Panc1 (cell line): ENCODE measurements around the gene LETMD1. TPM values are rescaled to one million over a fixed set of nuclear protein-coding genes. Genes with fewer than 3 reads are reported as not detected.

ENCODE experiments used
- ATAC-seq: fragments of 200-7000 bp; cut with Tn5 transposase; 2 replicates; pipeline ENCODE4 v1.9.1; 2020; ENCODE audit warnings: mild to moderate bottlenecking, moderate library complexity
- BruUV-seq: library from RNA; stranded (reverse); fragments of 400-500 nt; replicated peaks from 2 replicates; lab custom pipeline; 2021; lab: Mats Ljungman, UMichigan
- CTCF ChIA-PET: fragments of 300-600 bp; sonication (Branson Sonifier 250); formaldehyde crosslinking; loops from one replicate; lab custom pipeline; 2022; ENCODE audit warnings: antibody characterized with exemption; lab: Charles Lee
- POLR2A ChIA-PET: fragments of 300-600 bp; sonication (Branson Sonifier 250); formaldehyde crosslinking; loops from one replicate; lab custom pipeline; 2022; ENCODE audit warnings: antibody characterized with exemption; lab: Charles Lee
- DNase-seq: peaks from one replicate; pipeline ENCODE4 v3.0.0-alpha.2; 2010; ENCODE audit warnings: low read depth, low spot score
- H3K27ac ChIP-seq: 2 replicates; pipeline ENCODE4 v1.5.1; 2011; ENCODE audit warnings: mild to moderate bottlenecking, low read length, inconsistent platforms
- H3K27me3 ChIP-seq: fragments of 200-500 bp; sonication (Bioruptor generic); 2 replicates; pipeline ENCODE4 v1.6.0; 2014; ENCODE audit warnings: low read length, inconsistent platforms; ENCODE audit not compliant: control insufficient read depth, insufficient read depth
- H3K36me3 ChIP-seq: fragments of 200-500 bp; sonication (Bioruptor generic); 2 replicates; pipeline ENCODE4 v1.5.1; 2014; ENCODE audit warnings: inconsistent platforms, mild to moderate bottlenecking, low read length, moderate library complexity; ENCODE audit not compliant: control insufficient read depth, insufficient read depth
- H3K4me1 ChIP-seq: 2 replicates; pipeline ENCODE4 v1.5.1; 2011; ENCODE audit warnings: inconsistent platforms, mild to moderate bottlenecking, low read length, moderate library complexity; ENCODE audit not compliant: control insufficient read depth, insufficient read depth
- H3K4me3 ChIP-seq, 2 experiments: 2 replicates each; pipeline ENCODE4 v1.5.1; 2011 to 2012; ENCODE audit warnings: low read depth in 2 of 2, low read length in 2 of 2, mild to moderate bottlenecking in 2 of 2, inconsistent platforms in 1 of 2, moderate library complexity in 1 of 2
- H3K9me3 ChIP-seq: fragments of 200-500 bp; sonication (Bioruptor generic); 2 replicates; pipeline ENCODE4 v1.5.1; 2014; ENCODE audit warnings: low read depth, mild to moderate bottlenecking, inconsistent platforms, low read length, moderate library complexity; ENCODE audit not compliant: control insufficient read depth, insufficient read depth
- POLR2AphosphoS5 ChIP-seq: IDR thresholded peaks from 2 replicates; pipeline ENCODE4 v1.6.1; 2012; ENCODE audit warnings: mild to moderate bottlenecking, low read depth, low read length, moderate library complexity
- SIN3A ChIP-seq: IDR thresholded peaks from 2 replicates; pipeline ENCODE4 v1.6.1; 2012; ENCODE audit warnings: low read depth, mild to moderate bottlenecking, low read length, moderate library complexity, borderline replicate concordance; ENCODE audit not compliant: insufficient read depth
- TCF7L2 ChIP-seq: IDR thresholded peaks from 2 replicates; pipeline ENCODE4 v1.6.1; 2011; ENCODE audit warnings: mild to moderate bottlenecking, low read depth, low read length, inconsistent platforms
- in situ Hi-C: cut with HindIII; loops from 2 replicates; pipeline ENCODE4 v1.10.0; 2016; ENCODE audit warnings: low sequenced_read_pairs, low pct_unique_long_range_greater_than_20kb
- intact Hi-C: fragments of 100-400 bp; cut with micrococcal nuclease; formaldehyde crosslinking; loops from one replicate; pipeline ENCODE4 v1.10.0; 2022; ENCODE audit not compliant: unreplicated experiment
- total RNA-seq: library from RNA; stranded (reverse); gene quantifications from one replicate; pipeline ENCODE4 v1.2.1, GENCODE V29; 2021; ENCODE audit not compliant: unreplicated experiment
- TF ChIP-seq, protein P1 (sequence below): fragments of 450-650 bp; IDR thresholded peaks from 2 replicates; pipeline ENCODE4 v1.5.1; 2017; ENCODE audit warnings: mild to moderate bottlenecking
- TF ChIP-seq, protein P2 (sequence below), 2 experiments: IDR thresholded peaks; 2 replicates each; pipeline ENCODE4 v1.6.1; 2011 to 2012; ENCODE audit warnings: low read depth in 2 of 2, control low read depth in 1 of 2, low read length in 1 of 2, mild to moderate bottlenecking in 1 of 2, moderate library complexity in 1 of 2; ENCODE audit not compliant: insufficient read depth in 1 of 2

The LETMD1 gene
- total RNA-seq, 1 experiment from 2014 or later, result 47.9 TPM

DNA sequence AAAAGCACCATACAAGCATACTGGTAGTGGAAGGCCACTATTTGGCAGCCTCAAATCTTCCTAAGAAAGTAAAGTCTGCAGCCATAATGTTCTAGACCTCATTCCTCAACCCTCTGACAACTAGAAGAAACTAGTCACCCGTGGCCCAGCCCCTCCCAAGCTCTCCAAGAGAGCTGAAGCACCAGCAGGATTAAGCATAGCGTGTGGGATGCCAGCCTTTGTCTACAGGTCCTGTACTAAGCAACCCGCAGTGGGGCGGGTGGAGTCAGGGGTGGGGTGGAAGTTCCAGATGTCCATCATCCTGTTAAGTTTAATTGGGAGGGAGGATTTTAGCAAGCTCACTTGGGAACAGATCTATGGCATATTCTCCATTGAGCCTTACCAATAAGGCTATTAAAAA, 36.2 kb upstream of the LETMD1 start:
- ATAC-seq (no peak), DNase-seq (no peak)
- Histone ChIP-seq H3K36me3 (no peaks in the 10 kb centered on the region), H3K9me3 (no peaks in the 10 kb centered on the region), H3K27ac (no peak overlapping the region), H3K4me3 (no peak overlapping the region), H3K27me3 (no peaks in the 10 kb centered on the region), H3K4me1 (no peaks in the 10 kb centered on the region)
- CTCF ChIA-PET, result interaction anchor here (1.2 kb wide), 1 partner anchor 329 kb away, joined by 6 read pairs; no protein-coding TSS in a partner anchor
- no peak for TF ChIP-seq SIN3A
- TF ChIP-seq, protein P1, sequence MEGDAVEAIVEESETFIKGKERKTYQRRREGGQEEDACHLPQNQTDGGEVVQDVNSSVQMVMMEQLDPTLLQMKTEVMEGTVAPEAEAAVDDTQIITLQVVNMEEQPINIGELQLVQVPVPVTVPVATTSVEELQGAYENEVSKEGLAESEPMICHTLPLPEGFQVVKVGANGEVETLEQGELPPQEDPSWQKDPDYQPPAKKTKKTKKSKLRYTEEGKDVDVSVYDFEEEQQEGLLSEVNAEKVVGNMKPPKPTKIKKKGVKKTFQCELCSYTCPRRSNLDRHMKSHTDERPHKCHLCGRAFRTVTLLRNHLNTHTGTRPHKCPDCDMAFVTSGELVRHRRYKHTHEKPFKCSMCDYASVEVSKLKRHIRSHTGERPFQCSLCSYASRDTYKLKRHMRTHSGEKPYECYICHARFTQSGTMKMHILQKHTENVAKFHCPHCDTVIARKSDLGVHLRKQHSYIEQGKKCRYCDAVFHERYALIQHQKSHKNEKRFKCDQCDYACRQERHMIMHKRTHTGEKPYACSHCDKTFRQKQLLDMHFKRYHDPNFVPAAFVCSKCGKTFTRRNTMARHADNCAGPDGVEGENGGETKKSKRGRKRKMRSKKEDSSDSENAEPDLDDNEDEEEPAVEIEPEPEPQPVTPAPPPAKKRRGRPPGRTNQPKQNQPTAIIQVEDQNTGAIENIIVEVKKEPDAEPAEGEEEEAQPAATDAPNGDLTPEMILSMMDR, result no peak
- no peak for TF ChIP-seq POLR2AphosphoS5
- TF ChIP-seq, protein P2, sequence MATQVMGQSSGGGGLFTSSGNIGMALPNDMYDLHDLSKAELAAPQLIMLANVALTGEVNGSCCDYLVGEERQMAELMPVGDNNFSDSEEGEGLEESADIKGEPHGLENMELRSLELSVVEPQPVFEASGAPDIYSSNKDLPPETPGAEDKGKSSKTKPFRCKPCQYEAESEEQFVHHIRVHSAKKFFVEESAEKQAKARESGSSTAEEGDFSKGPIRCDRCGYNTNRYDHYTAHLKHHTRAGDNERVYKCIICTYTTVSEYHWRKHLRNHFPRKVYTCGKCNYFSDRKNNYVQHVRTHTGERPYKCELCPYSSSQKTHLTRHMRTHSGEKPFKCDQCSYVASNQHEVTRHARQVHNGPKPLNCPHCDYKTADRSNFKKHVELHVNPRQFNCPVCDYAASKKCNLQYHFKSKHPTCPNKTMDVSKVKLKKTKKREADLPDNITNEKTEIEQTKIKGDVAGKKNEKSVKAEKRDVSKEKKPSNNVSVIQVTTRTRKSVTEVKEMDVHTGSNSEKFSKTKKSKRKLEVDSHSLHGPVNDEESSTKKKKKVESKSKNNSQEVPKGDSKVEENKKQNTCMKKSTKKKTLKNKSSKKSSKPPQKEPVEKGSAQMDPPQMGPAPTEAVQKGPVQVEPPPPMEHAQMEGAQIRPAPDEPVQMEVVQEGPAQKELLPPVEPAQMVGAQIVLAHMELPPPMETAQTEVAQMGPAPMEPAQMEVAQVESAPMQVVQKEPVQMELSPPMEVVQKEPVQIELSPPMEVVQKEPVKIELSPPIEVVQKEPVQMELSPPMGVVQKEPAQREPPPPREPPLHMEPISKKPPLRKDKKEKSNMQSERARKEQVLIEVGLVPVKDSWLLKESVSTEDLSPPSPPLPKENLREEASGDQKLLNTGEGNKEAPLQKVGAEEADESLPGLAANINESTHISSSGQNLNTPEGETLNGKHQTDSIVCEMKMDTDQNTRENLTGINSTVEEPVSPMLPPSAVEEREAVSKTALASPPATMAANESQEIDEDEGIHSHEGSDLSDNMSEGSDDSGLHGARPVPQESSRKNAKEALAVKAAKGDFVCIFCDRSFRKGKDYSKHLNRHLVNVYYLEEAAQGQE (IDR thresholded peaks at IDR 0.05; ENCODE audit: insufficient read depth in 1 of 2, low read depth in 2 of 2, low read length in 1 of 2), result no peak
- POLR2A ChIA-PET, result no interaction called here
- in situ Hi-C loops (no loop called here), intact Hi-C loops (no loop called here)
- no TSS peak for BruUV-seq

DNA sequence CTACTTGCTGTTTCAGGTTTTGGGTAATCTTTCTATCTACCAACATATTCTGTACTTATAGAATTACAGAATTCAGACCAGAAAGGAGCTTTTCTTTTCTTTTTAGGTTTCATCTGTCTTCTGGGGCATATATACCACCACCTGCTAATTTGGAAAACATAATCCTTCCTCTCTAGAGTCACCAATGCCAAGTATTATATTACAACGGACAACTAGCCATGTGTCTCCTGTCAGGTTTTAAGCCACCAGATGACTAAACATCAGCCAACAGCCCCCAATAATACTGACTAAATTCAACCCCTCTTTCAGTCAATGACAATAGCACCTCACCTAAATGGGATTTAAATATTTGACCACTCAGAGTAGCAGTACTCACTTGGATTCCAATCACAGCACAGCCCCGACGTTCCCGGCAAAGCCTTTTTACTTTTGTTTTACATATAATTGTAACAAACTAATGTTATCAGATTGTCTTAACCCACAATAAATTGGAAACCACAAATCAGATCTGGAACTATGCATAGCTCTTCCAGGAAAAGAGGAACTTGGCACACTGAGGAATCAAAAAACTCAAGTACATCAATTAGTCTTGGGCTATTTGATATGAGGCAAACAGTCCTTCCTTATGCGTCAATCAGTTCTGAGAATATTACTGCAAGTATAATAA, 35.4 kb upstream of the LETMD1 start:
- CTCF ChIA-PET, result interaction anchor here (1.2 kb wide), 1 partner anchor 328 kb away, joined by 6 read pairs; no protein-coding TSS in a partner anchor

More for the DNA sequence above, 35.4 kb upstream of the LETMD1 start:
- H3K4me1 ChIP-seq, result no peaks in the 10 kb centered on the region
- no peak overlapping the region for H3K27ac ChIP-seq
- no peaks in the 10 kb centered on the region for H3K9me3 ChIP-seq
- in situ Hi-C loops, result no loop called here
- TSS peak; percentile 41 for BruUV-seq
- no peak for ATAC-seq
- TF ChIP-seq POLR2AphosphoS5, result no peak
- TF ChIP-seq TCF7L2, result no peak
- TF ChIP-seq SIN3A, result no peak
- TF ChIP-seq, protein P1, result no peak
- TF ChIP-seq, protein P2 (IDR thresholded peaks at IDR 0.05; ENCODE audit: insufficient read depth in 1 of 2, low read depth in 2 of 2, low read length in 1 of 2), result no peak
- H3K4me3 ChIP-seq, result no peak overlapping the region
- DNase-seq, result no peak
- no peaks in the 10 kb centered on the region for H3K27me3 ChIP-seq
- no peaks in the 10 kb centered on the region for H3K36me3 ChIP-seq
- POLR2A ChIA-PET, result interaction anchor here (0.6 kb wide), 1 partner anchor 61 kb away, joined by 3 read pairs; no protein-coding TSS in a partner anchor
- intact Hi-C loops, result no loop called here
